ENCODE results near the gene LILRA6. TPM values are rescaled to one million over a fixed set of nuclear protein-coding genes. Genes with fewer than 3 reads are reported as not detected.
"Not testable (repeated sequence)": the region's sequence is repeated elsewhere in the genome, so short reads cannot be mapped to it uniquely, and the experiment has no call there.

Gene LILRA6
- polyA plus RNA-seq, 1 donor from 2014 or later: not detected

GRCh38 chr19:54271587-54271986 is 29.0 kb upstream of the LILRA6 start:
- not testable (repeated sequence) for H3K4me2 ChIP-seq (ENCODE audit: low read length); H4K20me1 ChIP-seq (ENCODE audit: insufficient read depth); H3K27ac ChIP-seq (ENCODE audit: low read length); H3K9me3 ChIP-seq (ENCODE audit: low read length); H3K27me3 ChIP-seq (ENCODE audit: insufficient read depth, low read depth, low read length); H3K36me3 ChIP-seq (ENCODE audit: insufficient read depth, low read length); H3F3A ChIP-seq (ENCODE audit: insufficient read depth, low read length, poor library complexity, severe bottlenecking); H3K9ac ChIP-seq (ENCODE audit: low read length); H3K4me3 ChIP-seq (ENCODE audit: low read length); H2AFZ ChIP-seq (ENCODE audit: low read depth, low read length); H3K9me2 ChIP-seq (ENCODE audit: insufficient read depth, low read length); H3K79me2 ChIP-seq (replicated peaks; ENCODE audit: insufficient read depth, low read length)

GRCh38 chr19:54271106-54271505 is 28.5 kb upstream of the LILRA6 start:
- no peak overlapping the region for H3K4me2 ChIP-seq (ENCODE audit: low read length)
- H3K9me3 ChIP-seq (ENCODE audit: low read length): no peaks in the 10 kb centered on the region
- H2AFZ ChIP-seq (ENCODE audit: low read depth, low read length): no peak overlapping the region
- H4K20me1 ChIP-seq (ENCODE audit: insufficient read depth): no peaks in the 10 kb centered on the region
- H3K36me3 ChIP-seq (ENCODE audit: insufficient read depth, low read length): no peaks in the 10 kb centered on the region
- no peak overlapping the region for H3K9ac ChIP-seq (ENCODE audit: low read length)
- H3K27me3 ChIP-seq (ENCODE audit: insufficient read depth, low read depth, low read length): no peaks in the 10 kb centered on the region
- no peak overlapping the region for H3K4me3 ChIP-seq (ENCODE audit: low read length)
- H3K79me2 ChIP-seq (replicated peaks; ENCODE audit: insufficient read depth, low read length): no peaks in the 10 kb centered on the region
- no peaks in the 10 kb centered on the region for H3K9me2 ChIP-seq (ENCODE audit: insufficient read depth, low read length)
- H3F3A ChIP-seq (ENCODE audit: insufficient read depth, low read length, poor library complexity, severe bottlenecking): no peaks in the 10 kb centered on the region
- H3K27ac ChIP-seq (ENCODE audit: low read length): no peak overlapping the region
- no peak for TF ChIP-seq EP300 (conservative IDR thresholded peaks at IDR 0.05; ENCODE audit: poor library complexity, severe bottlenecking)
- no peak for TF ChIP-seq CTCF (IDR thresholded peaks at IDR 0.05; ENCODE audit: poor library complexity, severe bottlenecking)
- no peak for TF ChIP-seq EZH2 (IDR thresholded peaks at IDR 0.05; ENCODE audit: borderline replicate concordance, insufficient read depth, low read length, poor library complexity, severe bottlenecking)
- no peak for TF ChIP-seq RAD21 (conservative IDR thresholded peaks at IDR 0.05)
- TF ChIP-seq SMC3 (conservative IDR thresholded peaks at IDR 0.05; ENCODE audit: poor library complexity): no peak
- TF ChIP-seq POLR2AphosphoS5 (IDR thresholded peaks at IDR 0.05): no peak
- no peak for TF ChIP-seq REST (IDR thresholded peaks at IDR 0.05; ENCODE audit: borderline replicate concordance)
- no peak for TF ChIP-seq TAF1 (IDR thresholded peaks at IDR 0.05; ENCODE audit: low read depth)
- no peak for TF ChIP-seq MXI1 (conservative IDR thresholded peaks at IDR 0.05; ENCODE audit: poor library complexity, severe bottlenecking)

- Histone ChIP-seq H3K79me2 (replicated peaks; ENCODE audit: insufficient read depth, low read length) (no peaks in the 10 kb centered on the region), H3K9me3 (ENCODE audit: low read length) (no peaks in the 10 kb centered on the region), H2AFZ (ENCODE audit: low read depth, low read length) (no peak overlapping the region), H3K4me3 (ENCODE audit: low read length) (no peak overlapping the region), H4K20me1 (ENCODE audit: insufficient read depth) (no peaks in the 10 kb centered on the region), H3K27ac (ENCODE audit: low read length) (no peak overlapping the region), H3K4me2 (ENCODE audit: low read length) (no peak overlapping the region), H3K36me3 (ENCODE audit: insufficient read depth, low read length) (no peaks in the 10 kb centered on the region), H3K9me2 (ENCODE audit: insufficient read depth, low read length) (no peaks in the 10 kb centered on the region), H3K27me3 (ENCODE audit: insufficient read depth, low read depth, low read length) (no peaks in the 10 kb centered on the region), H3F3A (ENCODE audit: insufficient read depth, low read length, poor library complexity, severe bottlenecking) (no peaks in the 10 kb centered on the region), H3K9ac (ENCODE audit: low read length) (no peak overlapping the region)
- TF ChIP-seq MXI1 (conservative IDR thresholded peaks at IDR 0.05; ENCODE audit: poor library complexity, severe bottlenecking): no peak
- no peak for TF ChIP-seq TAF1 (IDR thresholded peaks at IDR 0.05; ENCODE audit: low read depth)
- TF ChIP-seq EZH2 (IDR thresholded peaks at IDR 0.05; ENCODE audit: borderline replicate concordance, insufficient read depth, low read length, poor library complexity, severe bottlenecking): no peak
- no peak for TF ChIP-seq SMC3 (conservative IDR thresholded peaks at IDR 0.05; ENCODE audit: poor library complexity)
These were observed 26.3 kb upstream of the LILRA6 start for GRCh38 chr19:54268936-54269335.
